A673 (cell line): ENCODE data around the gene INPP4B.

Experiments used
- EZH2 ChIP-seq: fragments of 200-600 bp; sonication (generic); IDR thresholded peaks from 2 replicates; pipeline ENCODE4 v1.6.1; 2017; ENCODE audit warnings: borderline replicate concordance, low read depth, mild to moderate bottlenecking, mixed read lengths, antibody characterized with exemption, low read length; ENCODE audit not compliant: poor library complexity, severe bottlenecking
- TF ChIP-seq, protein P1 (sequence below): fragments of 300-800, 200-600 bp; sonication (generic); conservative IDR thresholded peaks from 2 replicates; pipeline ENCODE4 v1.5.1; 2017; ENCODE audit warnings: low read depth, mild to moderate bottlenecking, antibody characterized with exemption, low read length, moderate library complexity, mixed read lengths

DNA sequence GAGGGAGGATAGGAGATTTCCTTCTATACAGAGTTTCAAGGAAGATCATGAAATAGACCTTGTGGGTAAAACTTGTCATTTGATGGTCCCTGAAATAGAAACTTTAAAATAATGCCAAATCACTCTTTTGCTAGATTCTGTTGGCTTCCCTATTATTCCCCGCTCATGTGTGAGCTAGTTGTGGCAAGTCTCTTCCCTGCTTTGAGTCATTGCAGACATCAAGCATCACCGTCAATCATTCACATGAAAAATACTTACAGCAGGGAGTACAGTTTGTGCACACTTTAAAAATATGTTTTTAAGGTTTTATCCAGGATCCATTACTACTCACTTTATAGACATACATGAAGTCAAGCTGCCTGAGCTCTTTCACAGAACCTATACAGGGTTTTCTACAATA is 35.2 kb upstream of the INPP4B start:
- TF ChIP-seq, protein P1, sequence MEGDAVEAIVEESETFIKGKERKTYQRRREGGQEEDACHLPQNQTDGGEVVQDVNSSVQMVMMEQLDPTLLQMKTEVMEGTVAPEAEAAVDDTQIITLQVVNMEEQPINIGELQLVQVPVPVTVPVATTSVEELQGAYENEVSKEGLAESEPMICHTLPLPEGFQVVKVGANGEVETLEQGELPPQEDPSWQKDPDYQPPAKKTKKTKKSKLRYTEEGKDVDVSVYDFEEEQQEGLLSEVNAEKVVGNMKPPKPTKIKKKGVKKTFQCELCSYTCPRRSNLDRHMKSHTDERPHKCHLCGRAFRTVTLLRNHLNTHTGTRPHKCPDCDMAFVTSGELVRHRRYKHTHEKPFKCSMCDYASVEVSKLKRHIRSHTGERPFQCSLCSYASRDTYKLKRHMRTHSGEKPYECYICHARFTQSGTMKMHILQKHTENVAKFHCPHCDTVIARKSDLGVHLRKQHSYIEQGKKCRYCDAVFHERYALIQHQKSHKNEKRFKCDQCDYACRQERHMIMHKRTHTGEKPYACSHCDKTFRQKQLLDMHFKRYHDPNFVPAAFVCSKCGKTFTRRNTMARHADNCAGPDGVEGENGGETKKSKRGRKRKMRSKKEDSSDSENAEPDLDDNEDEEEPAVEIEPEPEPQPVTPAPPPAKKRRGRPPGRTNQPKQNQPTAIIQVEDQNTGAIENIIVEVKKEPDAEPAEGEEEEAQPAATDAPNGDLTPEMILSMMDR: no peak
- TF ChIP-seq EZH2: no peak
